MCF 10A (cell line): ENCODE results near the gene ACOX1. TPM values are rescaled to one million over a fixed set of nuclear protein-coding genes. Genes with fewer than 3 reads are reported as not detected.

Source experiments
- BruUV-seq: library from RNA; stranded (reverse); fragments of 400-500 nt; replicated peaks from 2 replicates; lab custom pipeline; 2021; lab: Mats Ljungman, UMichigan
- CTCF ChIA-PET: fragments of 300-600 bp; sonication (Branson Sonifier 250); formaldehyde crosslinking; extraction: SDS; loops from one replicate; lab custom pipeline; 2021; ENCODE audit warnings: antibody characterized with exemption, inconsistent platforms; lab: Yijun Ruan, JAX
- POLR2A ChIA-PET: fragments of 300-600, 350-650 bp; sonication (Branson Sonifier 250); formaldehyde crosslinking; extraction: SDS; loops from one replicate; lab custom pipeline; 2020; ENCODE audit warnings: antibody characterized with exemption, inconsistent platforms; lab: Yijun Ruan, JAX
- DNase-seq: peaks from one replicate; pipeline ENCODE4 v3.0.0-alpha.2; 2018; ENCODE audit not compliant: unreplicated experiment
- H3K27ac Mint-ChIP-seq: one replicate; pipeline ENCODE4 v1.8.0; 2022; ENCODE audit warnings: mild to moderate bottlenecking, low read depth, mixed read lengths; ENCODE audit not compliant: unreplicated experiment
- H3K27me3 Mint-ChIP-seq: one replicate; pipeline ENCODE4 v1.8.0; 2022; ENCODE audit warnings: mixed read lengths; ENCODE audit not compliant: insufficient read depth, unreplicated experiment
- H3K36me3 Mint-ChIP-seq: one replicate; pipeline ENCODE4 v1.8.0; 2022; ENCODE audit warnings: mild to moderate bottlenecking, moderate library complexity, mixed read lengths; ENCODE audit not compliant: insufficient read depth, unreplicated experiment
- H3K4me1 Mint-ChIP-seq: one replicate; pipeline ENCODE4 v1.8.0; 2022; ENCODE audit warnings: mixed read lengths; ENCODE audit not compliant: insufficient read depth, unreplicated experiment
- H3K4me3 Mint-ChIP-seq: one replicate; pipeline ENCODE4 v1.8.0; 2022; ENCODE audit warnings: mild to moderate bottlenecking, moderate library complexity, mixed read lengths; ENCODE audit not compliant: unreplicated experiment
- H3K9me3 Mint-ChIP-seq: one replicate; pipeline ENCODE4 v1.8.0; 2022; ENCODE audit warnings: mixed read lengths; ENCODE audit not compliant: unreplicated experiment
- CTCF ChIP-seq: fragments of 200-600 bp; IDR thresholded peaks from one replicate; pipeline ENCODE4 v1.8.0; 2022; ENCODE audit warnings: antibody characterized with exemption, mild to moderate bottlenecking; ENCODE audit not compliant: unreplicated experiment
- intact Hi-C: fragments of 100-400 bp; cut with micrococcal nuclease; formaldehyde crosslinking; loops from 2 replicates; pipeline ENCODE4 v1.14.1; 2022
- total RNA-seq: library from RNA; stranded (reverse); gene quantifications from 2 replicates; pipeline ENCODE4 v1.2.3, GENCODE V29; 2022

ACOX1 gene
- total RNA-seq, 1 experiment from 2014 or later = 23.4 TPM

GRCh38 chr17:75917917-75918445 is 61.0 kb downstream of the ACOX1 start:
- H3K27ac Mint-ChIP-seq = no peak overlapping the region
- no peak overlapping the region for H3K4me3 Mint-ChIP-seq
- intact Hi-C loops = no loop called here
- no peak for DNase-seq
- CTCF ChIA-PET = interaction anchor here (0.8 kb wide), 1 partner anchor 59 kb away, joined by 3 read pairs; no protein-coding TSS in a partner anchor
- no peaks in the 10 kb centered on the region for H3K27me3 Mint-ChIP-seq
- H3K4me1 Mint-ChIP-seq = no peaks in the 10 kb centered on the region
- POLR2A ChIA-PET = interaction anchor here (1.2 kb wide), 1 partner anchor 8 kb away, joined by 3 read pairs; no protein-coding TSS in a partner anchor
- H3K9me3 Mint-ChIP-seq = no peaks in the 10 kb centered on the region
- no TSS peak for BruUV-seq
- H3K36me3 Mint-ChIP-seq = peaks cover 20% of the 10 kb centered on the region
- TF ChIP-seq CTCF = no peak

- ChIA-PET CTCF (interaction anchor here (0.8 kb wide), 1 partner anchor 60 kb away, joined by 3 read pairs; no protein-coding TSS in a partner anchor), POLR2A (interaction anchor here (0.6 to 1.0 kb wide), 3 partner anchors 9 to 286 kb away, joined by 3 read pairs; no protein-coding TSS in a partner anchor)
- no peak overlapping the region for H3K27ac Mint-ChIP-seq
- H3K36me3 Mint-ChIP-seq = peaks cover 20% of the 10 kb centered on the region
- intact Hi-C loops = no loop called here
- no peak for DNase-seq
- H3K27me3 Mint-ChIP-seq = no peaks in the 10 kb centered on the region
- no peaks in the 10 kb centered on the region for H3K9me3 Mint-ChIP-seq
- TF ChIP-seq CTCF = no peak
- no peaks in the 10 kb centered on the region for H3K4me1 Mint-ChIP-seq
- H3K4me3 Mint-ChIP-seq = no peak overlapping the region
- no TSS peak for BruUV-seq
Measured at GRCh38 chr17:75917141-75917916, 61.6 kb downstream of the ACOX1 start.

GRCh38 chr17:75915268-75915667 is 63.7 kb downstream of the ACOX1 start:
- no TSS peak for BruUV-seq
- TF ChIP-seq CTCF = no peak
- Mint-ChIP-seq H3K27ac (no peak overlapping the region), H3K4me1 (peaks cover 2% of the 10 kb centered on the region), H3K36me3 (peaks cover 21% of the 10 kb centered on the region), H3K9me3 (no peaks in the 10 kb centered on the region), H3K27me3 (no peaks in the 10 kb centered on the region), H3K4me3 (no peak overlapping the region)
- DNase-seq = no peak
- intact Hi-C loops = no loop called here
- CTCF ChIA-PET = interaction anchor here (0.5 kb wide), 1 partner anchor 551 kb away, joined by 3 read pairs; no protein-coding TSS in a partner anchor
- POLR2A ChIA-PET = interaction anchor here (1.6 kb wide), 1 partner anchor 350 kb away, joined by 3 read pairs; the partner anchor contains the start of gene UBALD2

GRCh38 chr17:75914643-75915267 is 64.2 kb downstream of the ACOX1 start:
- H3K27ac Mint-ChIP-seq = no peak overlapping the region
- no peak for TF ChIP-seq CTCF
- H3K4me3 Mint-ChIP-seq = no peak overlapping the region
- peaks cover 21% of the 10 kb centered on the region for H3K36me3 Mint-ChIP-seq
- no peaks in the 10 kb centered on the region for H3K9me3 Mint-ChIP-seq
- ChIA-PET POLR2A (interaction anchor here (1.6 kb wide), 1 partner anchor 350 kb away, joined by 3 read pairs; the partner anchor contains the start of gene UBALD2), CTCF (interaction anchor here (1.0 kb wide), 1 partner anchor 282 kb away, joined by 3 read pairs; no protein-coding TSS in a partner anchor)
- peaks cover 7% of the 10 kb centered on the region for H3K4me1 Mint-ChIP-seq
- intact Hi-C loops = no loop called here
- DNase-seq = no peak
- no peaks in the 10 kb centered on the region for H3K27me3 Mint-ChIP-seq
- BruUV-seq = no TSS peak
